ENCODE measurements around the gene ST3GAL5. TPM values are rescaled to one million over a fixed set of nuclear protein-coding genes. Genes with fewer than 3 reads are reported as not detected.

ST3GAL5 gene
- total and polyA plus RNA-seq, 2 experiments from 2014 or later, result 3.2 to 7.9 TPM

GRCh38 chr2:85926526-85926925 is 37.7 kb upstream of the ST3GAL5 start:
- DNase-seq (ENCODE audit: low spot score), result no peak
- Histone ChIP-seq H3K79me2 (replicated peaks; ENCODE audit: insufficient read depth) (no peaks in the 10 kb centered on the region), H2AFZ (no peak overlapping the region), H3K9me2 (ENCODE audit: insufficient read depth) (no peaks in the 10 kb centered on the region), H3K4me1 (ENCODE audit: insufficient read depth) (no peaks in the 10 kb centered on the region), H3K36me3 (ENCODE audit: insufficient read depth) (no peaks in the 10 kb centered on the region), H3F3A (replicated peaks; ENCODE audit: low read depth) (no peaks in the 10 kb centered on the region), H4K20me1 (replicated peaks; ENCODE audit: insufficient read depth) (no peaks in the 10 kb centered on the region), H3K27ac (ENCODE audit: low read depth) (no peak overlapping the region), H3K4me3 (no peak overlapping the region), H3K4me2 (no peak overlapping the region), H3K27me3 (ENCODE audit: insufficient read depth) (no peaks in the 10 kb centered on the region)
- TF ChIP-seq EZH2 (IDR thresholded peaks at IDR 0.05; ENCODE audit: low read depth, unreplicated experiment) (no peak), ZNF114 (CRISPR knock-in tag; IDR thresholded peaks at IDR 0.05) (no peak), CREB1 (CRISPR knock-in tag; IDR thresholded peaks at IDR 0.05; ENCODE audit: low read depth) (no peak), ETS1 (IDR thresholded peaks at IDR 0.05) (no peak), STAT1 (IDR thresholded peaks at IDR 0.05; ENCODE audit: unreplicated experiment) (no peak), JUNB (IDR thresholded peaks at IDR 0.05; ENCODE audit: unreplicated experiment) (no peak), POLR2AphosphoS5 (IDR thresholded peaks at IDR 0.05; ENCODE audit: low read depth) (no peak), EZH2phosphoT487 (IDR thresholded peaks at IDR 0.05; ENCODE audit: unreplicated experiment) (no peak), ZNF331 (CRISPR knock-in tag; IDR thresholded peaks at IDR 0.05; ENCODE audit: low read depth) (no peak), NANOG (IDR thresholded peaks at IDR 0.05; ENCODE audit: borderline replicate concordance) (no peak), CTCF (conservative IDR thresholded peaks at IDR 0.05; ENCODE audit: low read depth in 2 of 2) (no peak)
- TF ChIP-seq, protein P1, sequence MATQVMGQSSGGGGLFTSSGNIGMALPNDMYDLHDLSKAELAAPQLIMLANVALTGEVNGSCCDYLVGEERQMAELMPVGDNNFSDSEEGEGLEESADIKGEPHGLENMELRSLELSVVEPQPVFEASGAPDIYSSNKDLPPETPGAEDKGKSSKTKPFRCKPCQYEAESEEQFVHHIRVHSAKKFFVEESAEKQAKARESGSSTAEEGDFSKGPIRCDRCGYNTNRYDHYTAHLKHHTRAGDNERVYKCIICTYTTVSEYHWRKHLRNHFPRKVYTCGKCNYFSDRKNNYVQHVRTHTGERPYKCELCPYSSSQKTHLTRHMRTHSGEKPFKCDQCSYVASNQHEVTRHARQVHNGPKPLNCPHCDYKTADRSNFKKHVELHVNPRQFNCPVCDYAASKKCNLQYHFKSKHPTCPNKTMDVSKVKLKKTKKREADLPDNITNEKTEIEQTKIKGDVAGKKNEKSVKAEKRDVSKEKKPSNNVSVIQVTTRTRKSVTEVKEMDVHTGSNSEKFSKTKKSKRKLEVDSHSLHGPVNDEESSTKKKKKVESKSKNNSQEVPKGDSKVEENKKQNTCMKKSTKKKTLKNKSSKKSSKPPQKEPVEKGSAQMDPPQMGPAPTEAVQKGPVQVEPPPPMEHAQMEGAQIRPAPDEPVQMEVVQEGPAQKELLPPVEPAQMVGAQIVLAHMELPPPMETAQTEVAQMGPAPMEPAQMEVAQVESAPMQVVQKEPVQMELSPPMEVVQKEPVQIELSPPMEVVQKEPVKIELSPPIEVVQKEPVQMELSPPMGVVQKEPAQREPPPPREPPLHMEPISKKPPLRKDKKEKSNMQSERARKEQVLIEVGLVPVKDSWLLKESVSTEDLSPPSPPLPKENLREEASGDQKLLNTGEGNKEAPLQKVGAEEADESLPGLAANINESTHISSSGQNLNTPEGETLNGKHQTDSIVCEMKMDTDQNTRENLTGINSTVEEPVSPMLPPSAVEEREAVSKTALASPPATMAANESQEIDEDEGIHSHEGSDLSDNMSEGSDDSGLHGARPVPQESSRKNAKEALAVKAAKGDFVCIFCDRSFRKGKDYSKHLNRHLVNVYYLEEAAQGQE (IDR thresholded peaks at IDR 0.05; ENCODE audit: unreplicated experiment), result no peak
- TF ChIP-seq, protein P2, sequence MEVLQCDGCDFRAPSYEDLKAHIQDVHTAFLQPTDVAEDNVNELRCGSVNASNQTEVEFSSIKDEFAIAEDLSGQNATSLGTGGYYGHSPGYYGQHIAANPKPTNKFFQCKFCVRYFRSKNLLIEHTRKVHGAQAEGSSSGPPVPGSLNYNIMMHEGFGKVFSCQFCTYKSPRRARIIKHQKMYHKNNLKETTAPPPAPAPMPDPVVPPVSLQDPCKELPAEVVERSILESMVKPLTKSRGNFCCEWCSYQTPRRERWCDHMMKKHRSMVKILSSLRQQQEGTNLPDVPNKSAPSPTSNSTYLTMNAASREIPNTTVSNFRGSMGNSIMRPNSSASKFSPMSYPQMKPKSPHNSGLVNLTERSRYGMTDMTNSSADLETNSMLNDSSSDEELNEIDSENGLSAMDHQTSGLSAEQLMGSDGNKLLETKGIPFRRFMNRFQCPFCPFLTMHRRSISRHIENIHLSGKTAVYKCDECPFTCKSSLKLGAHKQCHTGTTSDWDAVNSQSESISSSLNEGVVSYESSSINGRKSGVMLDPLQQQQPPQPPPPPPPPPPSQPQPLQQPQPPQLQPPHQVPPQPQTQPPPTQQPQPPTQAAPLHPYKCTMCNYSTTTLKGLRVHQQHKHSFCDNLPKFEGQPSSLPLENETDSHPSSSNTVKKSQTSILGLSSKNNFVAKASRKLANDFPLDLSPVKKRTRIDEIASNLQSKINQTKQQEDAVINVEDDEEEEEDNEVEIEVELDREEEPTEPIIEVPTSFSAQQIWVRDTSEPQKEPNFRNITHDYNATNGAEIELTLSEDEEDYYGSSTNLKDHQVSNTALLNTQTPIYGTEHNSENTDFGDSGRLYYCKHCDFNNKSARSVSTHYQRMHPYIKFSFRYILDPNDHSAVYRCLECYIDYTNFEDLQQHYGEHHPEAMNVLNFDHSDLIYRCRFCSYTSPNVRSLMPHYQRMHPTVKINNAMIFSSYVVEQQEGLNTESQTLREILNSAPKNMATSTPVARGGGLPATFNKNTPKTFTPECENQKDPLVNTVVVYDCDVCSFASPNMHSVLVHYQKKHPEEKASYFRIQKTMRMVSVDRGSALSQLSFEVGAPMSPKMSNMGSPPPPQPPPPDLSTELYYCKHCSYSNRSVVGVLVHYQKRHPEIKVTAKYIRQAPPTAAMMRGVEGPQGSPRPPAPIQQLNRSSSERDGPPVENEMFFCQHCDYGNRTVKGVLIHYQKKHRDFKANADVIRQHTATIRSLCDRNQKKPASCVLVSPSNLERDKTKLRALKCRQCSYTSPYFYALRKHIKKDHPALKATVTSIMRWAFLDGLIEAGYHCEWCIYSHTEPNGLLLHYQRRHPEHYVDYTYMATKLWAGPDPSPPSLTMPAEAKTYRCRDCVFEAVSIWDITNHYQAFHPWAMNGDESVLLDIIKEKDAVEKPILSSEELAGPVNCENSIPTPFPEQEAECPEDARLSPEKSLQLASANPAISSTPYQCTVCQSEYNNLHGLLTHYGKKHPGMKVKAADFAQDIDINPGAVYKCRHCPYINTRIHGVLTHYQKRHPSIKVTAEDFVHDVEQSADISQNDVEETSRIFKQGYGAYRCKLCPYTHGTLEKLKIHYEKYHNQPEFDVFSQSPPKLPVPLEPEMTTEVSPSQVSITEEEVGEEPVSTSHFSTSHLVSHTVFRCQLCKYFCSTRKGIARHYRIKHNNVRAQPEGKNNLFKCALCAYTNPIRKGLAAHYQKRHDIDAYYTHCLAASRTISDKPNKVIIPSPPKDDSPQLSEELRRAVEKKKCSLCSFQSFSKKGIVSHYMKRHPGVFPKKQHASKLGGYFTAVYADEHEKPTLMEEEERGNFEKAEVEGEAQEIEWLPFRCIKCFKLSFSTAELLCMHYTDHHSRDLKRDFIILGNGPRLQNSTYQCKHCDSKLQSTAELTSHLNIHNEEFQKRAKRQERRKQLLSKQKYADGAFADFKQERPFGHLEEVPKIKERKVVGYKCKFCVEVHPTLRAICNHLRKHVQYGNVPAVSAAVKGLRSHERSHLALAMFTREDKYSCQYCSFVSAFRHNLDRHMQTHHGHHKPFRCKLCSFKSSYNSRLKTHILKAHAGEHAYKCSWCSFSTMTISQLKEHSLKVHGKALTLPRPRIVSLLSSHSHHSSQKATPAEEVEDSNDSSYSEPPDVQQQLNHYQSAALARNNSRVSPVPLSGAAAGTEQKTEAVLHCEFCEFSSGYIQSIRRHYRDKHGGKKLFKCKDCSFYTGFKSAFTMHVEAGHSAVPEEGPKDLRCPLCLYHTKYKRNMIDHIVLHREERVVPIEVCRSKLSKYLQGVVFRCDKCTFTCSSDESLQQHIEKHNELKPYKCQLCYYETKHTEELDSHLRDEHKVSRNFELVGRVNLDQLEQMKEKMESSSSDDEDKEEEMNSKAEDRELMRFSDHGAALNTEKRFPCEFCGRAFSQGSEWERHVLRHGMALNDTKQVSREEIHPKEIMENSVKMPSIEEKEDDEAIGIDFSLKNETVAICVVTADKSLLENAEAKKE (CRISPR knock-in tag; IDR thresholded peaks at IDR 0.05), result no peak
- no peak for ATAC-seq
- Mint-ChIP-seq H3K36me3 (ENCODE audit: low read depth) (no peaks in the 10 kb centered on the region), H3K9me3 (no peaks in the 10 kb centered on the region; the same call in 2 of the 3 replicates), H3K27ac (no peak overlapping the region), H3K27me3 (ENCODE audit: insufficient read depth, low read depth, poor library complexity) (no peaks in the 10 kb centered on the region), H3K4me1 (no peaks in the 10 kb centered on the region), H3K4me3 (no peak overlapping the region)

Measured in GM23338 (cell line).